Neural cell (in vitro differentiated cells): ENCODE results near the gene HCRTR2.

Experiments used
- EP300 ChIP-seq: fragments of 450-650 bp; conservative IDR thresholded peaks from 2 replicates; pipeline ENCODE4 v1.6.1; 2014; ENCODE audit warnings: antibody characterized with exemption, mild to moderate bottlenecking, moderate library complexity; ENCODE audit not compliant: poor library complexity, severe bottlenecking
- EZH2 ChIP-seq: fragments of 200-600, 300-800 bp; shearing (Covaris generic), sonication (generic); IDR thresholded peaks from 2 replicates; pipeline ENCODE4 v1.6.1; 2014; ENCODE audit warnings: antibody characterized with exemption, low read length, borderline replicate concordance, mild to moderate bottlenecking; ENCODE audit not compliant: insufficient read depth, poor library complexity, severe bottlenecking
- POLR2AphosphoS5 ChIP-seq: IDR thresholded peaks from 2 replicates; pipeline ENCODE4 v1.6.1; 2012
- RAD21 ChIP-seq: fragments of 450-650 bp; conservative IDR thresholded peaks from 2 replicates; pipeline ENCODE4 v1.6.1; 2014; ENCODE audit warnings: antibody characterized with exemption, mild to moderate bottlenecking, moderate library complexity
- REST ChIP-seq: IDR thresholded peaks from 2 replicates; pipeline ENCODE4 v1.6.1; 2012; ENCODE audit warnings: borderline replicate concordance
- SMC3 ChIP-seq: fragments of 450-650 bp; conservative IDR thresholded peaks from 2 replicates; pipeline ENCODE4 v1.6.1; 2014; ENCODE audit warnings: antibody characterized with exemption, mild to moderate bottlenecking, moderate library complexity; ENCODE audit not compliant: poor library complexity
- TAF1 ChIP-seq: IDR thresholded peaks from 2 replicates; pipeline ENCODE4 v1.6.1; 2012; ENCODE audit warnings: low read depth
- TF ChIP-seq, protein P1 (sequence below): fragments of 450-650 bp; IDR thresholded peaks from 2 replicates; pipeline ENCODE4 v1.5.1; 2014; ENCODE audit warnings: antibody characterized with exemption, mild to moderate bottlenecking, moderate library complexity; ENCODE audit not compliant: poor library complexity, severe bottlenecking

GRCh38 chr6:55286824-55287223, 112.5 kb downstream of the HCRTR2 start:
- TF ChIP-seq, protein P1, sequence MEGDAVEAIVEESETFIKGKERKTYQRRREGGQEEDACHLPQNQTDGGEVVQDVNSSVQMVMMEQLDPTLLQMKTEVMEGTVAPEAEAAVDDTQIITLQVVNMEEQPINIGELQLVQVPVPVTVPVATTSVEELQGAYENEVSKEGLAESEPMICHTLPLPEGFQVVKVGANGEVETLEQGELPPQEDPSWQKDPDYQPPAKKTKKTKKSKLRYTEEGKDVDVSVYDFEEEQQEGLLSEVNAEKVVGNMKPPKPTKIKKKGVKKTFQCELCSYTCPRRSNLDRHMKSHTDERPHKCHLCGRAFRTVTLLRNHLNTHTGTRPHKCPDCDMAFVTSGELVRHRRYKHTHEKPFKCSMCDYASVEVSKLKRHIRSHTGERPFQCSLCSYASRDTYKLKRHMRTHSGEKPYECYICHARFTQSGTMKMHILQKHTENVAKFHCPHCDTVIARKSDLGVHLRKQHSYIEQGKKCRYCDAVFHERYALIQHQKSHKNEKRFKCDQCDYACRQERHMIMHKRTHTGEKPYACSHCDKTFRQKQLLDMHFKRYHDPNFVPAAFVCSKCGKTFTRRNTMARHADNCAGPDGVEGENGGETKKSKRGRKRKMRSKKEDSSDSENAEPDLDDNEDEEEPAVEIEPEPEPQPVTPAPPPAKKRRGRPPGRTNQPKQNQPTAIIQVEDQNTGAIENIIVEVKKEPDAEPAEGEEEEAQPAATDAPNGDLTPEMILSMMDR: no peak
- TF ChIP-seq POLR2AphosphoS5: no peak
- no peak for TF ChIP-seq REST
- TF ChIP-seq EP300: no peak
- no peak for TF ChIP-seq SMC3
- no peak for TF ChIP-seq RAD21
- TF ChIP-seq EZH2: no peak
- TF ChIP-seq TAF1: no peak
